Fibroblast of gingiva (primary cell): Measurements from ENCODE around the gene IGFLR1.

ENCODE experiments used
- DNase-seq: peaks from one replicate; pipeline ENCODE4 v3.0.0-alpha.2; 2011; ENCODE audit warnings: low read depth

IGFLR1 gene

GRCh38 chr19:35755550-35756376 lies 13.5 kb upstream of the IGFLR1 start:
- peak; percentile 93 for DNase-seq

- no peak for DNase-seq
These were observed 12.9 kb upstream of the IGFLR1 start for GRCh38 chr19:35755131-35755549.

DNA sequence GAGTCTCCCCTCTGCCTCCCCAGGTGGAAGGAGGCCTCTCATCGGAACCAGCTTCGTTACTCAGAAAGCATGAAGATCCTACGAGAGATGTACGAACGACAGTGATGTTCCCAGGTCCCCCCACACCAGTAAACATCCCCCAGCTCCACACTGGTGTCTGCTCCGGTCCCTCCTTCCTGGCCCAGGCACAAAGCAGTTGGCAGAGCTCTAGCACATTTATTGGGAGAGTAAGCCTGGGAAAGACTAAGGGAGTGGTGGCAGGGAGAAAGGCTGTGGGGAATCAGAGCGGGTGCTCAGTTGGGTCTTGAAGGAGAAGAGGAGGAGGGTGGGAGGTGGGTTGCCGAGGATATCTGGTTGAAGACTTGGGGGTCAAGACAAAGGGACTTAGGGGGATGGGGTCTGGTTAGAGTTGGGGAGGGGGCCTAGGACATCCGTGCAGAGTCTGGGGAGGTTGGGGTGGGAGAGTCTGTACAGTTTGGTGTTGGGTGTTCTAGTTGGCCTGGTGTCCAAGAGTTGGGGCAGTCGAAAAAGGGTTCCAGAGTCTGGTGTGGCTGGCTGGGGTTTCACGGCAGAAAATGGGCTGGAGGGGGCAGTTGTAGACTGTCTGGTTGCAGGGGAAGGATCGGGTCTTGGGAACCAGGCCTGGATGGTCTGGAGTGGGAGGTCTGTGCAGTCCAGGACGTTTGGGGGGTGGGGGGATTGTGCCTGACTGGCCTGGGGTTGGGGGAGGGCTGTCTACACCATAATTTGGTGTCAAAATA lies 12.3 kb upstream of the IGFLR1 start:
- no peak for DNase-seq

DNA sequence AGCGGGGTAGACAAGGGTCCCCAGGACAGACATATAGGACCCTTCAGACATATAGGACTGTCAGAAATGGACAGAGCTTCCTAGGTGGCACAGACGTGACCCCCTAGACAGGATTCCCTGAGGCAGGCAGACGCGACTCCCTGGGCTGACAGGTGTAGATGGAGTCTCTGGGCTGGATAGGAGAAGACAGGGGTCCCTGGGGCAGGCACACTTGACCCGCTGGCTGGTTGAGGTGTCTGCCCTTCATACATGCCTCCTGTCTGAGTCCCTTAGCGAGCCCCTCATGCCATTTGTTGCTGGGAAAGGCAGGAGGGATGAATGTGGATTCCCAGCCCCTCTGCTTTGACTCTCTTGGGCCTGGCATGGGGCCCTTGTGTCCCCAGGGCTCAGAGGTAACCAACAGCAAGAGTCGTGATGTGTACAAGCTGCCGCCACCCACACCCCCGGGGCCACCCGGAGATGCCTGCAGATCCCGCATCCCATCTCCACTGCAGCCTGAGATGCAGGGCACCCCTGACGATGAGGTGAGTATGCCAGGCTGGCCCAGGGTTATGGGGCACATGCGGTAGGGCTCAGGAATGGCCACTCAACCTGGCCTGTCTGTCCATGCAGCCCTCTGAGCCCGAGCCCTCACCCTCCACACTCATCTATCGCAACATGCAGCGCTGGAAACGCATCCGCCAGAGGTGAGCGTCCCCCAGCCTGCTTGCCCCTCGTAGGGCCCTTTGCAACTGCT lies 11.6 kb upstream of the IGFLR1 start:
- no peak for DNase-seq

GRCh38 chr19:35752746-35753350 lies 10.6 kb upstream of the IGFLR1 start:
- no peak for DNase-seq

DNA sequence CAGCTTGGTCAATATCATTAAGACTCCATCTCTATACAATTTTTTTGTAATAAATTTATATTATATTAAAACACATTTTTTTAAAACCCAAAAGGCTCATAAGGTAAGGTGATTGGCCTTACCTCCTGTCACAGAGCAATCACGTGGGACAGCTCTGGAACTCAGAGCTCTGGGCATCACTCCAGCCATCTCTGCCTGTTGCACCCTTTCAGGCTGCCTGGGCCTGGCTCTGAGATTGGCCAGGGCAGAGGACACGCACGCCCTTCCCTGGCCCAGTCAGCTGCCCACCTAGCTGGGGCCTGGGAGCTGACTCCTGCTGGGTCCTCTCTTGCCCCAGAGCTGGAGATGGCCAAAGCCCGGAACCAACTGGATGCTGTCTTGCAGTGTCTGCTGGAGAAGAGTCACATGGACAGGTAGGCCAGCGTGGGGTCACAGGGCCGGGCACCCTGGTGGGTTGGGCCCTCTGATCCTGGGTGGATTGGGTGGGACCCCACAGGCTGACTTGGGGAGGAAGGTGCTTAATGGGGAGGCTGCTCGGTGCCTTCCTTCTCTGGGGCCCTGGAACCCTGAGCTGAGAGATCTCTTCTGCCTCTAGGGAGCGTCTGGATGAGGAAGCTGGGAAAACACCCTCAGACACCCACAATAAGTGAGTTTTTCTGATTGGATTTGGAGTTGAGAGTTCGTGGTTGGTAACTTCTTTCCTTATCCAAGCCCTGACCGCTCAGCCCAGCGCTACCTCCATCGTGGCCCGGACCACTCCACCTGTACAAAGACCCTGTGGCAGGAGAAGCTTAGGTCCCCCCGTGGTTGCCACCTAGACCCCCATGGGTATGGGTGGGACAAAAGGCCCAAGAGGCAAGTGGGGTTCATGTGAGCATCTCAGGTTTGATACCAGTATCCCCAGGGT lies 9.8 kb upstream of the IGFLR1 start:
- no peak for DNase-seq

- no peak for DNase-seq
These were observed 7.9 kb upstream of the IGFLR1 start for GRCh38 chr19:35750167-35750566.

- peak; percentile 99 for DNase-seq
These were observed 6.1 kb upstream of the IGFLR1 start, which contains the start of gene LIN37 for GRCh38 chr19:35748106-35749020. Gene LIN37 (plus strand): TSS chr19:35748576. CDS start chr19:35748725, 149 bp downstream.

DNA sequence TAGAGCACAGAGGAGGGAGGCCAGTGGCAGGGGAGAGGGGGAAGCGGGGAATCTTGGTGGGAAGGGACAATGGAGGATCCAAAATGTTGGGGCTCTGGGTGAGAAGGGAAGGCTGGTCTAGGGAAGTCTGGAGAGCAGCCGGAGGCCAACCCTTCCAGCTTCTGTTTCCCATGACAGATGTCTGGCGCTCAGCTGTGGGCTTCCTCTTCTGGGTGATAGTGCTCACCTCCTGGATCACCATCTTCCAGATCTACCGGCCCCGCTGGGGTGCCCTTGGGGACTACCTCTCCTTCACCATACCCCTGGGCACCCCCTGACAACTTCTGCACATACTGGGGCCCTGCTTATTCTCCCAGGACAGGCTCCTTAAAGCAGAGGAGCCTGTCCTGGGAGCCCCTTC lies 4.3 kb upstream of the IGFLR1 start:
- no peak for DNase-seq

DNA sequence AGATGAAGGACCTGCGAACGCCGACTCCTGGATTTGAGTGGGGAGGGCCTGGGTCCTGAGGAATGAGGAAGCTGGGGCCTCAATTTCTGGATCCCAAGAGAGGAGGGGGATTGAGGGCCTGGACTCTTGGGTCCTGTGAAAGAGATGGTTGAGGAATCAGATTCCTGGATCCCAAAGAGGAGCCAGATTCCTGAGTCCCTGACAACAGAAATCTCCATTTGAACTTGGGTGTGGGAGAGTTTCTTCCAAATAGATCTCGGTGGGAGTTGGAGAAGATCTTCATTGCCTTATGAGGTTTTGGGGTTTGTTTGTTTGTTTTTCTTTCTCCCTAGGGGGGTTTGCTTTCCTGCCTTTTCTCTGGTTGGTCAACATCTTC lies 3.8 kb upstream of the IGFLR1 start:
- no peak for DNase-seq

DNA sequence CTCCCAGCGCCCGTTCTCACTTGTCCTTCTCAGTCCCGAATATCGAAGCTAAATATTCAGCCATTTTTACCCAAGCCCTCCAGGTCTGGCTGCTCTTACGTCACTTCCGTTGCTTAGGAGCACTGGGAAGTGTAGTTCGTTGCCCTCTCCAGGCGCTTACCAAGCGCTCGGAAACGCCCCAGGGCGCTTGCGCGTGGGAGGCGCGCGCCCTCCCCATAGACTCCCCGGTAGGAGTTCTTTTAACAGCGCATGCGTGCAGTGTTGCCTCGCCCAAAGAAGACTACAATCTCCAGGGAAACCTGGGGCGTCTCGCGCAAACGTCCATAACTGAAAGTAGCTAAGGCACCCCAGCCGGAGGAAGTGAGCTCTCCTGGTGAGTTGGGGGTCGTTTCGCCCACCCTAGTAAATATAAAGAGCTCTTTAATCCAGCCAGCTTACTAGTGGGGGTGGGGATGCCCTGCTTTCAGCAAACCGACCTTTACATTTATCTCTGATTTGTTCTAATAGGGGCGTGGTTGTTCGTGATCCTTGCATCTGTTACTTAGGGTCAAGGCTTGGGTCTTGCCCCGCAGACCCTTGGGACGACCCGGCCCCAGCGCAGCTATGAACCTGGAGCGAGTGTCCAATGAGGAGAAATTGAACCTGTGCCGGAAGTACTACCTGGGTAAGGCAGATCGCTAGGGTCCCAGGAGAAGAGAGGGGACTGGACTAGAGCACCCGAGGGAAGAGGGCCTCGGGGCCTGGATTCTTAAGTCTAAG lies 3.3 kb upstream of the IGFLR1 start, which contains the start of the genes PSENEN and U2AF1L4:
Gene PSENEN (plus strand): TSS at position 324 of the 759 bp plus-strand sequence. CDS start 280 bp downstream, at position 604.
Gene U2AF1L4 (minus strand): TSS at position 91 of the 759 bp plus-strand sequence. CDS start 27 bp downstream, at position 64.
- DNase-seq = peak; percentile 99

DNA sequence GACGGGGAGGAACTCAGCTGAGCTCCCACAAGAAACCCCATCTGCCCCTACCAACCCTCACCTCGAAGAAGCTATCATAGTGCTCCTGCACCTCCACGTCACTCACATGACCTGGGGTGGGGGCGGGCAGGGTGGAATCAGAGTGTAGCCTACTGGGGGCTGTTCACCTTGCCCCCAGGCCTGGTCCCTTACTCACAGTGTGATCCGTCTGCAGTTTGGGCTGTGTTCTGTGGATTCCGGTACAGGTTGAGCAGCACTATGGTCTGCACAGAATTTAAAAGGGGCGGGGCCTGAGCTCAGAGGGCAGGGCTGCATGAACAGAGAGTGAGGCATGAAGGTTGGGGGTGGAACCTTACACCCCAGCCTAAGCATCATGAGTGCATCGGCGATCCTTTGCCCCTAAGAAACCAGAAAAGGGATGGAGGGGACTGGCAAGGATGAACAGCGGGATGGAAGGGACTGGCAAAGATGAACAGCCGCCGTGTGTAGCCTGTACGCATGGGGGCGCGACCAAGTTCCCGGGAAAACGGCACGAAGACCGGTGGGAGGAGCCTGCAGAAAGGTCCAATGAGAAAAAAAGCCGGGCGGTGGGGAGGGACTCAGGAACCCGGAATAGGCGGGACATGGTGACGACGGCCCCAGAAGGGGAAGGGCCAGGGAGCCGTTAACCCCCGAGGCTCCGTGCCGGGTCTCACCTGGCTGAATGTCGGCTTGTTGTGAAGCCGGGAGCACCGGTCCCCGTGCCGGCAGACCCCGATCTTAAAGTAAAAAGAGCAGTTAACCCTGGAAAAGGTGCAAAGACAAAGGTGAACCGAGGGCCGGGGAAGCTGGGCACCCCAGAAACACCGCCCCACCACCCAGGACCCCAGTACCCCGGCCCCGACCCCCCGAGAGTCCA lies 2.4 kb upstream of the IGFLR1 start:
- peak; percentile 94 for DNase-seq

DNA sequence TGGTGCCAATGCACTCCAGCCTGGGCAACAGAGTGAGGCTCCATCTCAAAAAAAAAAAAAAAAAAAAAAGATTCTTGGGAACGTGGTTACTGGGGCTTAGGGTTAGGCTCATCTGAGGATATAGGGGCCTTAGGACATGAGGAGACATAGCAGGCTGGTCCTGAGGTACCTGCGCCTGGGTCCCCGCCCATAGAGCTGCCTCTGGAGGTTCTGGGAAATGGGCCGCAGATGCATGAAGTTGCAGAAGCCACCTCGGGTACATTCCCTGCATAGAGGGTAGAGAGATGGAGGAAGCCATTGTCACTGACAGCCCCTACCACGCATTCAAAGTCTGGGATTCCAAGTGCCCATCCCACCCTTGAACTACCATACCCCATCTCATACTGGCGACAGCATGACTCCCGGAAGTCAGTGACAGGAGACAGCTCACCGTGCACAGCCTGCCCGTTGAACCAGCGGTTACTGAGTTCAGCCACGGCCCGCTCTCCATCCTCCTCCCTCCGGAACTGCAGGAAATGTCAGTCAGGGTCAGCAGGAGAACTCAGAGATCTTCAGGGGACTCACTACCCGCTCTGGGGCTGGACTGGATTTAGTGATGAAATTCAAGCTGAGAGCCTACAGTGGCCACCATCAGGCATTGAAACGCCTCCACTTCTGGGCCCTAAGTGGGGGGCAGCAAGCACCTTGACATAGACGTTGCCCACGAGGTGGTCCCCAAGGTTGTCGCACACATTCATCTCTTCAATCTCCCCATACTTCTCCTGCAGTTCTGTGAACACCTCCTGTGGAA lies 1.6 kb upstream of the IGFLR1 start:
- no peak for DNase-seq

DNA sequence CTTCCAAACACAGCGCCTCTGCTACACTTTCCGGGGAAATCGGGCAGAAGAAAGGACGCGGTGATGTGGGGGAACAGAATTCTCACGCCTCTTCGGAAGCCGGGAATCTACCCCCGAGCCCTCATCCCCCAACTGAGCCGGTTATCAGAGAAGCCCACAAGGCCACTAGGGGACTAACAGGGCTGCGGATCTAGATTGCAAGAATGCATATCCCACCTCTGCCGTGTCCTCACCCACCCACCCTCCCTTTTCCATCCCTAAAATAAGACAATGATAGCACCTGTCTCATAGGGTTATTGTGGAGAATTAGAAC lies 1.1 kb downstream of the IGFLR1 start:
- DNase-seq = no peak

GRCh38 chr19:35740423-35741202 lies 1.6 kb downstream of the IGFLR1 start:
- DNase-seq = peak; percentile 97

- DNase-seq = no peak
These were observed 2.2 kb downstream of the IGFLR1 start for GRCh38 chr19:35740108-35740422.
